K562 (cell line): ENCODE results near the gene NUCB2. TPM values are rescaled to one million over a fixed set of nuclear protein-coding genes. Genes with fewer than 3 reads are reported as not detected.

ENCODE experiments used
- ETV5 ChIP-seq: sonication (generic); formaldehyde crosslinking; IDR thresholded peaks from 2 replicates; pipeline ENCODE4 v1.4.0; 2020; ENCODE audit warnings: low read depth, mild to moderate bottlenecking, missing genetic modification reagents
- FOXK1 ChIP-seq: sonication (generic); formaldehyde crosslinking; IDR thresholded peaks from 2 replicates; pipeline ENCODE4 v1.8.0; 2022; ENCODE audit warnings: missing genetic modification reagents, mild to moderate bottlenecking, borderline replicate concordance
- HNRNPLL ChIP-seq: fragments of 200-400 bp; formaldehyde crosslinking; IDR thresholded peaks from 2 replicates; pipeline ENCODE4 v1.6.1; 2017; ENCODE audit warnings: low read length, low read depth, mild to moderate bottlenecking; ENCODE audit not compliant: poor library complexity, severe bottlenecking
- HNRNPUL1 ChIP-seq: fragments of 200-400 bp; formaldehyde crosslinking; IDR thresholded peaks from 2 replicates; pipeline ENCODE4 v1.6.1; 2017; ENCODE audit warnings: low read length
- KAT7 ChIP-seq: sonication (generic); formaldehyde crosslinking; IDR thresholded peaks from 2 replicates; pipeline ENCODE4 v1.8.0; 2022; ENCODE audit warnings: missing genetic modification reagents, mild to moderate bottlenecking, borderline replicate concordance
- KDM4B ChIP-seq, 2 experiments: fragments of 450-650 bp in 1 of 2; sonication (generic) in 1 of 2; IDR thresholded peaks; 2 replicates each; pipeline ENCODE4 v1.6.1; 2016 to 2017; ENCODE audit warnings: borderline replicate concordance in 2 of 2, antibody characterized with exemption in 1 of 2, low read depth in 1 of 2, mild to moderate bottlenecking in 1 of 2
- MLX ChIP-seq, 2 experiments: fragments of 450-650 bp in 1 of 2; sonication (generic) in 1 of 2; formaldehyde crosslinking; conservative IDR thresholded peaks; 2 replicates each; pipeline versions ENCODE4 v1.4.0 to v1.8.1; 2020 to 2022; ENCODE audit warnings: mild to moderate bottlenecking in 1 of 2, missing genetic modification reagents in 1 of 2
- RBM22 ChIP-seq: fragments of 200-400 bp; formaldehyde crosslinking; IDR thresholded peaks from 2 replicates; pipeline ENCODE4 v1.6.1; 2018; ENCODE audit warnings: low read length, low read depth; ENCODE audit not compliant: poor library complexity, severe bottlenecking
- TAF9B ChIP-seq: fragments of 450-650 bp; IDR thresholded peaks from 2 replicates; pipeline ENCODE4 v1.6.1; 2018; ENCODE audit warnings: mild to moderate bottlenecking; ENCODE audit not compliant: partially characterized antibody
- TRIM24 ChIP-seq, 2 experiments: fragments of 450-650 bp; IDR thresholded peaks; 2 replicates each; pipeline ENCODE4 v1.6.1; 2016
- ZNF253 ChIP-seq: fragments of 250-450 bp; sonication (Bioruptor Pico); conservative IDR thresholded peaks from 2 replicates; pipeline ENCODE4 v1.6.1; 2021; ENCODE audit warnings: mild to moderate bottlenecking
- ZNF316 ChIP-seq: fragments of 450-650 bp; IDR thresholded peaks from 2 replicates; pipeline ENCODE4 v1.6.1; 2016
- polyA plus RNA-seq, 8 experiments: library from polyadenylated mRNA; depleted of rRNA in 4 of 8; stranded (reverse) in 5 of 8; unstranded in 3 of 8; fragments of >200 nt; fragmentation: Nextera tagmentation in 2 of 8; fragmentation: Illumina TruSeq in 1 of 8; extraction: Ambion mirVana in 2 of 8; extraction: Trizol in 1 of 8; gene quantifications; 2 replicates each; pipeline versions ENCODE4 v1.2.1 to v1.2.3, GENCODE V29; 2011 to 2014; ENCODE audit warnings: inconsistent platforms in 1 of 8, missing spikeins in 1 of 8
- total RNA-seq, 7 experiments: library from RNA; depleted of rRNA in 6 of 7; stranded (reverse); fragments of >200 nt in 6 of 7; fragmentation: Illumina TruSeq in 2 of 7; extraction: Trizol in 2 of 7; gene quantifications; 2 replicates each; pipeline versions ENCODE4 v1.2.1 to v1.2.3, GENCODE V29; 2011 to 2021; ENCODE audit warnings: low replicate concordance in 1 of 7
- TF ChIP-seq, protein P1 (sequence below): fragments of 450-650 bp; formaldehyde crosslinking; IDR thresholded peaks from 2 replicates; pipeline ENCODE4 v1.4.0; 2020; ENCODE audit warnings: mild to moderate bottlenecking, moderate library complexity
- TF ChIP-seq, protein P2 (sequence below), 2 experiments: fragments of 450-650 bp in 1 of 2; sonication (generic) in 1 of 2; formaldehyde crosslinking in 1 of 2; IDR thresholded peaks; 2 replicates each; pipeline versions ENCODE4 v1.7.1 to v1.9.0; 2016 to 2022; ENCODE audit warnings: inconsistent platforms in 1 of 2, mild to moderate bottlenecking in 1 of 2, missing genetic modification reagents in 1 of 2
- TF ChIP-seq, protein P3 (sequence below): fragments of 250-450 bp; sonication (Bioruptor Pico); IDR thresholded peaks from 2 replicates; pipeline ENCODE4 v1.4.0; 2020

NUCB2 gene
- total and polyA plus RNA-seq, 9 of the 15 experiments (the other 6 are each of a cell fraction or from before 2014, with no cell fraction given), result 54.0 to 108 (median 84.6) TPM

- TF ChIP-seq, protein P1, sequence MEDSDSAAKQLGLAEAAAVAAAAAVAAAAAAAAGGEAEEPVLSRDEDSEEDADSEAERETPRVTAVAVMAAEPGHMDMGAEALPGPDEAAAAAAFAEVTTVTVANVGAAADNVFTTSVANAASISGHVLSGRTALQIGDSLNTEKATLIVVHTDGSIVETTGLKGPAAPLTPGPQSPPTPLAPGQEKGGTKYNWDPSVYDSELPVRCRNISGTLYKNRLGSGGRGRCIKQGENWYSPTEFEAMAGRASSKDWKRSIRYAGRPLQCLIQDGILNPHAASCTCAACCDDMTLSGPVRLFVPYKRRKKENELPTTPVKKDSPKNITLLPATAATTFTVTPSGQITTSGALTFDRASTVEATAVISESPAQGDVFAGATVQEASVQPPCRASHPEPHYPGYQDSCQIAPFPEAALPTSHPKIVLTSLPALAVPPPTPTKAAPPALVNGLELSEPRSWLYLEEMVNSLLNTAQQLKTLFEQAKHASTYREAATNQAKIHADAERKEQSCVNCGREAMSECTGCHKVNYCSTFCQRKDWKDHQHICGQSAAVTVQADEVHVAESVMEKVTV (CRISPR knock-in tag), result no peak
- TF ChIP-seq KDM4B (IDR thresholded peaks at IDR 0.05; ENCODE audit: borderline replicate concordance in 2 of 2, low read depth in 1 of 2), result no peak
- TF ChIP-seq KAT7, result no peak
- TF ChIP-seq MLX (CRISPR knock-in tag; conservative IDR thresholded peaks at IDR 0.05), result no peak
- no peak for TF ChIP-seq FOXK1 (CRISPR knock-in tag)
- TF ChIP-seq HNRNPLL, result no peak
- TF ChIP-seq TRIM24 (IDR thresholded peaks at IDR 0.05), result no peak
- TF ChIP-seq, protein P2, sequence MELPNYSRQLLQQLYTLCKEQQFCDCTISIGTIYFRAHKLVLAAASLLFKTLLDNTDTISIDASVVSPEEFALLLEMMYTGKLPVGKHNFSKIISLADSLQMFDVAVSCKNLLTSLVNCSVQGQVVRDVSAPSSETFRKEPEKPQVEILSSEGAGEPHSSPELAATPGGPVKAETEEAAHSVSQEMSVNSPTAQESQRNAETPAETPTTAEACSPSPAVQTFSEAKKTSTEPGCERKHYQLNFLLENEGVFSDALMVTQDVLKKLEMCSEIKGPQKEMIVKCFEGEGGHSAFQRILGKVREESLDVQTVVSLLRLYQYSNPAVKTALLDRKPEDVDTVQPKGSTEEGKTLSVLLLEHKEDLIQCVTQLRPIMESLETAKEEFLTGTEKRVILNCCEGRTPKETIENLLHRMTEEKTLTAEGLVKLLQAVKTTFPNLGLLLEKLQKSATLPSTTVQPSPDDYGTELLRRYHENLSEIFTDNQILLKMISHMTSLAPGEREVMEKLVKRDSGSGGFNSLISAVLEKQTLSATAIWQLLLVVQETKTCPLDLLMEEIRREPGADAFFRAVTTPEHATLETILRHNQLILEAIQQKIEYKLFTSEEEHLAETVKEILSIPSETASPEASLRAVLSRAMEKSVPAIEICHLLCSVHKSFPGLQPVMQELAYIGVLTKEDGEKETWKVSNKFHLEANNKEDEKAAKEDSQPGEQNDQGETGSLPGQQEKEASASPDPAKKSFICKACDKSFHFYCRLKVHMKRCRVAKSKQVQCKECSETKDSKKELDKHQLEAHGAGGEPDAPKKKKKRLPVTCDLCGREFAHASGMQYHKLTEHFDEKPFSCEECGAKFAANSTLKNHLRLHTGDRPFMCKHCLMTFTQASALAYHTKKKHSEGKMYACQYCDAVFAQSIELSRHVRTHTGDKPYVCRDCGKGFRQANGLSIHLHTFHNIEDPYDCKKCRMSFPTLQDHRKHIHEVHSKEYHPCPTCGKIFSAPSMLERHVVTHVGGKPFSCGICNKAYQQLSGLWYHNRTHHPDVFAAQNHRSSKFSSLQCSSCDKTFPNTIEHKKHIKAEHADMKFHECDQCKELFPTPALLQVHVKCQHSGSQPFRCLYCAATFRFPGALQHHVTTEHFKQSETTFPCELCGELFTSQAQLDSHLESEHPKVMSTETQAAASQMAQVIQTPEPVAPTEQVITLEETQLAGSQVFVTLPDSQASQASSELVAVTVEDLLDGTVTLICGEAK (IDR thresholded peaks at IDR 0.05), result no peak
- TF ChIP-seq, protein P2 (CRISPR knock-in tag; IDR thresholded peaks at IDR 0.05), result no peak
- no peak for TF ChIP-seq HNRNPUL1
- no peak for TF ChIP-seq ZNF253
- TF ChIP-seq, protein P3, sequence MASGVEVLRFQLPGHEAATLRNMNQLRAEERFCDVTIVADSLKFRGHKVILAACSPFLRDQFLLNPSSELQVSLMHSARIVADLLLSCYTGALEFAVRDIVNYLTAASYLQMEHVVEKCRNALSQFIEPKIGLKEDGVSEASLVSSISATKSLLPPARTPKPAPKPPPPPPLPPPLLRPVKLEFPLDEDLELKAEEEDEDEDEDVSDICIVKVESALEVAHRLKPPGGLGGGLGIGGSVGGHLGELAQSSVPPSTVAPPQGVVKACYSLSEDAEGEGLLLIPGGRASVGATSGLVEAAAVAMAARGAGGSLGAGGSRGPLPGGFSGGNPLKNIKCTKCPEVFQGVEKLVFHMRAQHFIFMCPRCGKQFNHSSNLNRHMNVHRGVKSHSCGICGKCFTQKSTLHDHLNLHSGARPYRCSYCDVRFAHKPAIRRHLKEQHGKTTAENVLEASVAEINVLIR (CRISPR knock-in tag), result no peak
- TF ChIP-seq ZNF316, result peak; percentile 70
- no peak for TF ChIP-seq TAF9B
- TF ChIP-seq RBM22, result no peak
- no peak for TF ChIP-seq ETV5 (CRISPR knock-in tag)
These were observed 15.2 kb downstream of the NUCB2 start (continued) for GRCh38 chr11:17291710-17292109.
